C4-2B (cell line): ENCODE results near the gene CRAMP1.

ENCODE experiments used
- H3K27ac ChIP-seq: fragments of 450-650 bp; 2 replicates; pipeline ENCODE4 v1.5.1; 2017
- CTCF ChIP-seq: fragments of 450-650 bp; conservative IDR thresholded peaks from 2 replicates; pipeline ENCODE4 v1.5.1; 2017; ENCODE audit warnings: mild to moderate bottlenecking
- ZFX ChIP-seq: fragments of 450-650 bp; IDR thresholded peaks from 2 replicates; pipeline ENCODE4 v1.6.1; 2017

CRAMP1 gene

DNA sequence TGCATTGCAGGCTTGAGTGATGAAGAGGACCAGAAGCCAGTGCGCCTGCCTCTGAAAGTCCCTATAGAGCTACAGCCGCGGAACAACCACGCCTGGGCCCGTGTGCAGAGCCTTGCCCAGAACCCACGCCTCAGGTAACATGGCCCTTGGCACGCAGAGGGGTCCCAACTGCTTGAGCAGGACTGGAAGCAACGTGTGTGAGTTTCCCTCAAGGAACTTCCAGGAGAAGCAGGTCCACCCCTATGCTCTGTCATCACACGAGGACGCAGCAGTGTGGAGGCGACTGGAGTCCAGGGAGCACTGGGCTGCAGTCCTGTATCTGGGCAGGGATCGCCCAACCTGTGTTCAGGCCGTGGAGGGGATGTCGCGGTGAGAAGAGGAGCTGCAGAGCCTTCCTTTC, 40.9 kb downstream of the CRAMP1 start:
- no peak overlapping the region for H3K27ac ChIP-seq
- TF ChIP-seq ZFX (no peak), CTCF (no peak)

DNA sequence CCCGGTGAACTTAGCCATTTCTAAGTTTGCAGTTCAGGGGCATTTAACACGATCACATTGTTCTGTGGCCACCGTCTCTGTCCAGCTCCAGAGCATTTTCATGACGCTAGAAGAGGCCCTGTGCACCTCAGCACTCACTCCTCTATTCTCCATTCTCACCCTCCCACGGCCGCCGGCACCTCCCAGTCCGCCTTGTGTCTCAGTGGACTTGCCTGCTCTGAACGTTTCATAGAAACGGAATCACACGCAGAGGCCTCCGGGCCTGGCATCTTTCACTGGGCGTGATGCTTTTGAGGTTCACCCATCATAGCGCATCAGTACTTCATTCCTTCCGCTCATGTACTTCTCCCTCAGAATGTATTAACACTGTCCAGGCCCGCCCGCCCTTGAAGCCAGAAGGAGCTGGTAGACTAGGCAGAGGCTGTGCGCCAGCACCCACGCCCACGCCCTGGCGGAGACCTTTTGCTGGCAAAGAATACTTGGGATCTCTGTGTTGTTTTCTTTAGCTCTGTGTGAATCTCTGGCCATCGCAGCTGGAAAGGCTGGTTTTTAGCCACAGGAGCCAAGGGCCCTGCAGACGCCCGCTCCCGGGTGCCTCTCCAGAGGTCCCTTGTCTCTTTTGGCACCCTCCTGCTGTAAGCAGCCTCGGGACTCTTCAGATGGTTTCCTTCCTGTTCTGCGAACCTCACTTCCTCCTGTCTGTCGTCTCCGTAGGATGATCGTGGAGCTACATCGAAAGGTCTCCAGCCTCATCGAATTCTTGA, 42.5 kb downstream of the CRAMP1 start:
- no peak overlapping the region for H3K27ac ChIP-seq
- TF ChIP-seq CTCF (no peak), ZFX (no peak)

- TF ChIP-seq ZFX (no peak), CTCF (no peak)
- H3K27ac ChIP-seq: no peak overlapping the region
Observed at GRCh38 chr16:1655269-1655807, 43.2 kb downstream of the CRAMP1 start.

- TF ChIP-seq ZFX (no peak), CTCF (no peak)
- no peak overlapping the region for H3K27ac ChIP-seq
Observed at GRCh38 chr16:1655909-1656807, 44.0 kb downstream of the CRAMP1 start.

DNA sequence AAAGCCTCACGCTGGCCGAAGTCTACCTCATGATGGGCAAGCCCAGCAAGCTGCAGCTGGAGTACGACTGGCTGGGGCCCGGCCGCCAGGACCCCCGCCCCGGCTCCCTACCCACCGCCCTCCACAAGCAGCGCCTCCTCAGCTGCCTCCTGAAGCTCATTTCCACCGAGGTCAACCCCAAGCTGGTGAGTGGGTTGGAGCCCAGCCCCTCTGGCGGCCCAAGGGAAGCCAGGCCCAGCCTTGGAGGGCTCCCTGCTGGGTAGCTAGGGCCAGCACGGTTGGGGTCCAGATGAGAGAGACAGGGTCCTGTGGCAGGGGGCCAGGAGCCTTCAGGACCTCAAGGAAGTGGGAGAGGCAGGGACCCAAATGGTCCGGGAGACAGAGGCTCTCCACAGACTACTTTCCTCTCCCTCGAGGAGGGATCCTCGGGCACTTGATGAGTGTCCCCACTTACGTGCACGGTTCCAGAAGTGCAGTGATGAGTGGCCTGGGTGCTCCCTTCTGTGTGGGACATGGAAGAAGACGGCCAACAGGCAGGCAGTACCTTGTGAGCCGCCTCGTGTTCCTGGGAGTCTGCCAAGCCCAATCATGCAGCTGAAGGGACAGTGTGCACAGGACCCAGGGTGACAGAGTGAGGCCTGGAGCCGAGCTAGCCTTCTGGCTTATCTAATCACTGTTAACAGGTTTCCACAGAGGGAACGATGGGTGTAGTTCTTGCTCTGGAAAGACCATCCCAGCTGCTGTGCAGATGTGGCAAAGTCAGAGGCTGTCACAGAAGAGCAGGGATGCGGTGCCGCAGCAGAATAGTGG, 44.9 kb downstream of the CRAMP1 start:
- no peak overlapping the region for H3K27ac ChIP-seq
- TF ChIP-seq ZFX (no peak), CTCF (no peak)

DNA sequence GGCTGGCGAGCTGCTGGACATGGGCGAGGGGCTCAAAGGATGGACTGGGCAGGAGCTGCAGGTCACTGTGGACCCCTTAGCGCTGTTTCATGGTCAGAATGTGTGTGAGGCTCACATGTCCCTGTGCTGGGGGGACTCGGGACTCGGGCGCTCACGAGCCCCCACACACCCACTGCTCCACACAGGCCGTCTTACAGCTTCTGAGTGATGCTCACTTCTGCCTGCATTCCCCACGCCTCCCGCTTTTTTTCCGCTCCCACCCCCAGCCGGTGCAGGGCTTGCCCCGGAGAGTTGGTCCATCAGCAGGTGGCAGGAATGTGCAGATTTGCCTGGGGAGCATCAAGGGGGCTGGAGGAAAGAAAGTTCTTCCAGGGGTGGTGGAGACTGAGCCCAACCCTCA, 45.7 kb downstream of the CRAMP1 start:
- TF ChIP-seq ZFX (no peak), CTCF (no peak)
- no peak overlapping the region for H3K27ac ChIP-seq
